Upper lobe of left lung (tissue), 4 donors: Measurements from ENCODE around the gene TBC1D16.

Experiments
- CTCF ChIP-seq, 6 experiments: fragments of 450-650 bp in 4 of 6; fragments of 200-600 bp in 2 of 6; sonication (generic) in 2 of 6; IDR thresholded peaks; one replicate each; pipeline ENCODE4 v1.5.1; 2016 to 2019; ENCODE audit warnings: antibody characterized with exemption in 6 of 6
- EP300 ChIP-seq, 4 donors: sonication (generic); formaldehyde crosslinking; IDR thresholded peaks; one replicate each; pipeline ENCODE4 v1.5.1; 2017; ENCODE audit warnings: antibody characterized with exemption in 4 of 4, control low read depth in 2 of 4
- POLR2A ChIP-seq, 4 donors: fragments of 450-650 bp; IDR thresholded peaks; one replicate each; pipeline ENCODE4 v1.5.1; 2016 to 2017; ENCODE audit warnings: antibody characterized with exemption in 4 of 4, mild to moderate bottlenecking in 2 of 4

GRCh38 chr17:79983456-79983855 lies 52.2 kb downstream of the TBC1D16 start:
- TF ChIP-seq CTCF (IDR thresholded peaks at IDR 0.05): no peak
- no peak for TF ChIP-seq POLR2A (IDR thresholded peaks at IDR 0.05)
- TF ChIP-seq EP300 (IDR thresholded peaks at IDR 0.05): no peak
